HG03039 (cell line): ENCODE data around the gene GATD1.

Experiments used
- ATAC-seq: cut with Tn5 transposase; IDR thresholded peaks from one replicate; pipeline ENCODE4 v1.9.1; 2021; ENCODE audit warnings: mild to moderate bottlenecking, moderate library complexity; ENCODE audit not compliant: unreplicated experiment

The GATD1 gene

GRCh38 chr11:796565-797295 lies 19.4 kb upstream of the GATD1 start:
- no peak for ATAC-seq

GRCh38 chr11:795634-796564 lies 18.6 kb upstream of the GATD1 start:
- ATAC-seq = no peak

DNA sequence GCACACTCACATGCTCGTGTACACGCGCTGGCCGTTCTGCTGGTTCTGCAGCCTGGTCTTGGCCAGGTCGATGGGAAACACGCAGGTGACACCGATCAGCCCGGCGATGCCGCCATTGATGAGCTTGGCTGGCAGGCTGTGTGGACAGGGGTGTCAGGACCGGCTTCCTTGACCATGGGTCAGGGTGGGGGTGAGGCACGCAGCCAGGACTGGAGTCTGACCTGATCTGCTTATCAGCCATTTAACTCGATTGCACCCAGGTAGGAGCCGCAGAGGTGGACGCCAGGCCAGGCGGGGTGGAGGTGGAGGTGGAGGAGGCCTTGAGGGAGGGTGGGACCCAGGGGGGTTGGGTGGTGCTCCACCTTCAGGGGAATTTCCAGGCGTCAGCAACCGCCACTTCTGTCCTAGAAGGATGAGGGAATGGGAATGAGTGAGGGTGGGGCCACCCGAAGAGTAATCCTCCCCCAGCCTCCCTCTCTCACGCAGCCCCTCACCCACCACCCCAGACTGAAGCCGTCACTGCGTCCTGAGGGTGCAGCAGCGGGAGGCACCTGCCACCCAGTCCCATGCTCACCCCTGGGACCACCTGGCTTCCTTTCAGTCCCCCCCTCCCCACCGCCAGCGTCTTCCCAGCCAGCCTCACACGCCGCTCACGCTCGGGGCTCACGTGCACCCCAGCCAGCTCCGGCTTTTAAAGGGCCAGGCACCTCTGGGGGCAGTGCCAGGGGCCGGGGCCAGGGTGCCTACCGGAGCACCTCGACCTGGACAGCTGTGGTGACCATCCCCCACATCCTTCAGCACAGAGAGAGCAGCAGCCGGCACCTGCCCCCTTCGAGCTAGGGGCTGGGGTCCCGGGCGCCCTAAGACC lies 17.7 kb upstream of the GATD1 start:
- no peak for ATAC-seq

DNA sequence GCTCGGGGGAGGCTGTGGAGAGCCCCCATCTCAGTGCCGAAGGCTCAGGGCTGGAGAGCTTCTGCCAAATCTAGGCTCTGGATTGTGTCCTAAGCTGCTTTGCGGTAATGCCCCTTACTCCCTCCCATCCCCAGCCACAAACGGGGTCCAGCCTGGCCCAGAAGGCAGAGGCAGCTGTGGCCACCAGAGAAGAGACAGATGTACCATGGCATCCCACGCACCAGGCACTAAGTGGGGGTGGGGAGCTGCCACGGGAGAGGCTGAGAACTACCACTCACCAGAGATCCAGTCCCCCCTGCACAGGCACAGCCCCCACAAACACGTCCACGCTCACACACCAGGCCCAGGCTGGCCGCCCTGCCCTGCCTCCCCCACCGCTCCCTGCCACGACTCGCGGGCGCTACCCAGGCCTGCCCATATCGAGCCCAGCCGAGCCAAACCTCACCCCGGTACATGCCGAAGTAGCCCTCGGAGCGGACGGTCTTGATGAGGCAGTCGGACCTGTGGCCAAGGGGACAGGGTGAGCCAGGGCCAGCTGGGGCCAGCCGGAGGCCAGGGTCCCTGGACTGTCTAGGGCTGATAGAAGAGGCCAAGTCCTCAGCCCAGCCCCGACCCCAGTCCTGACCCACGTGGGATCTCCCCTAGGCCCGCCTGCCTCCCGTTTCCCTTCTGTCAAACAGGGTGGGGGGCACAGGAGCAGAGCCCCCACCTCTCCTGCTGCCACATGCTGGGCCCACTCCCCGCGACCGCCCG lies 16.9 kb upstream of the GATD1 start:
- ATAC-seq = no peak

DNA sequence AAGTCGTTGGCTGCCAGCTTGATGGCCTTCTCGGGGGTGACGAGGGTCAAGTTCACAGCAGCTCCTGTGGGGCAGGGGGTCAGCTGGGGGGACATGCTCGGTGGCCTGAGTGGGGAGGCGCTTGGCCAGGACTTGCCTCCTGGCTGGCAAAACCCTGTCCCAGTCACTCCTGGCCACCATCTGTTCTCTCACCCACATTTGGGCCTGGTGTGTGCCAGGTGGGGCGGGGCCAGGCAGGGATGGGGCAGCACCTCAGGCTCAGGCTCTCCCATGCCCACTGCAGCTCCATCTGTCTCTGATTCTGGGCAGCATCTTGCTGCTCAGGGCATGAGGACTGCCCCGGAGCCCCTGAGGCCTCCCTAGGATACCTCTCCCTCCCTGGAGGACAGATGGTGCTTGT lies 16.3 kb upstream of the GATD1 start:
- no peak for ATAC-seq

GRCh38 chr11:792873-793272 lies 15.6 kb upstream of the GATD1 start:
- ATAC-seq = no peak

GRCh38 chr11:792535-792821 lies 15.2 kb upstream of the GATD1 start:
- no peak for ATAC-seq

GRCh38 chr11:791658-792534 lies 14.6 kb upstream of the GATD1 start:
- no peak for ATAC-seq

DNA sequence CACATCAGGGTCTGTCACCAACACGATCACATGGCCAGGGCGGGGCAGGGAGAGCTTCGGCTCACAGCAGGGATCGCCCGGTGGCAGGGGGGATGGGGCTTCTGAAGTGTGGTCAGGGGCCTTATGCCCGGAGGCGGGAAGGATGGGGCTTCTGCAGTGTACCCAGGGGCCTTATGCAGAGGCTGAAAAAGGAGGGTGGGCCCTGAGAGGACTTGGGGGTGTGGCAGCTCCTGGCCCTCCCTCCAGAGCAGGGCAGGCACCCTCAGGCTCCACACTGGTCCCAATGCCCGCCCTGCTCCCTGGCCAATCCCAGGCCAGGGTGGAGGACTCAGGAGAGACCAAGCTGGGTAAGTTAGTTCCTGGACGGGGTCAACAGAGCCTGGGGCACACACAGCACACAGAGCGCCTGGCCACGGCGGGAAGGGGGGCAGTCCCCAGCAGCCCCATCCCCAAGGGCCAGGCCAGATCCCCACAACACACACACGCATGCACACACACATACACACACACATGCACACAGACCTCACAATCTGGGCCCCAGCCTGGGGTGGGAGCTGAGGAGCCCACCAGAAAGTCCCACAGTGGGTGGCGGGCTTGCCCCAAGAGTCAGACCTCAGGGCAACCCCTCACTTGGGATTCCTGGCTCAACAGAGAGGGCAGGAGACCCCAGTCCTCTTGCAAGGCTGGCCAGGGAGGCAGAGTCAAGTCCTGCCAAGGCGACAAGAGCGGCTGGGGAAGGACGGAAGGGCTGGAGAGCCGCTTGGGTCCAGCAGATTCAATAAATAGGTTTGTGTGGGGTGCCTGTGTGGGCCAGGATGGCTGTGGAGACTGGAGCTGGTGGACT lies 13.7 kb upstream of the GATD1 start:
- ATAC-seq = no peak

GRCh38 chr11:789943-790342 lies 12.7 kb upstream of the GATD1 start, which contains the start of gene CEND1:
CEND1 (minus strand) TSS chr11:790090; CDS start chr11:788576, 1,514 bp downstream.
- ATAC-seq = no peak

GRCh38 chr11:788953-789940 lies 12.0 kb upstream of the GATD1 start:
- ATAC-seq = no peak

DNA sequence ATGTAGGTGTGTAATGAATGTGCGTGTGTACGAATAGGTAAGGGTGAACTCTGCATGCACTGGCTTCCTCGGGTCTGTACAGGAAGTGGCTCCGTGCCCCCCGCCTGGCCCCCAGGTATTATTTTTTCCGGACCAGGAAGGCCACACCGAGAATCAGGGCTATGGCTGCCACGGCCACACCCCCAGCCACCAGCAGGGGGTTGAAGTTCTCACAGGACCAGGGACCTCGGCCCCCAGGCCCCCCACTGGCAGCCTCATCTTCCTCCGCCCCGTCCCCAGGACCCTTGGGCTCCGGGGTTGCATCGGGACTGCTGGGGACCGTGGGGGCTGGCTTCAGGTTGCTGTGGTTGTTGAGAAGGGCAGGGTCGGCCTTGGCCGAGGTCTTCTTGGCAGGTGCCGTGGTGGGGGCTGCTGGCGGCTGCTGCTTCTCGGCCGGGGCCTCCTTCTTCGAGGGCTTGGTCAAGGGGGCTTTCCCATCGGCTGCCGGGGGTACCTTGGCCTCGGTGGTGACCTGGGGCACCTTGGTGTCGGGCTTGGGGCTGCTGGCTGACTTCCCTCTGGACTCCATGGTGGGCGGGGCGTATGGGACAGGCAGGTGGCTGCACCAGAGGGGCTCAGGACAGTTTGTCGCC lies 10.8 kb upstream of the GATD1 start:
- ATAC-seq = no peak

- no peak for ATAC-seq
Measured at GRCh38 chr11:787084-787675, 9.9 kb upstream of the GATD1 start.

- no peak for ATAC-seq
Measured at GRCh38 chr11:786235-787083, 9.2 kb upstream of the GATD1 start.

GRCh38 chr11:783581-784015 lies 6.3 kb upstream of the GATD1 start:
- no peak for ATAC-seq
